A549 (cell line): Measurements from ENCODE around the gene BABAM2. TPM values are rescaled to one million over a fixed set of nuclear protein-coding genes. Genes with fewer than 3 reads are reported as not detected.

Experiments
- ATAC-seq, 2 experiments: fragments of 200-7000 bp in 1 of 2; fragments of >200 bp in 1 of 2; cut with Nextera tagmentation in 1 of 2; cut with Tn5 transposase in 1 of 2; 3 replicates each; pipeline versions ENCODE4 v1.8.0 to v1.9.1; 2018 to 2020; ENCODE audit warnings: mild to moderate bottlenecking in 1 of 2, moderate library complexity in 1 of 2
- CTCF ChIA-PET: fragments of 300-600 bp; sonication (Branson Sonifier 250); formaldehyde crosslinking; extraction: SDS; loops from one replicate; lab custom pipeline; 2021; ENCODE audit warnings: antibody characterized with exemption, inconsistent platforms; lab: Yijun Ruan, JAX
- POLR2A ChIA-PET: fragments of 350-600 bp; formaldehyde crosslinking; extraction: SDS; loops from one replicate; lab custom pipeline; 2021; ENCODE audit warnings: antibody characterized with exemption, inconsistent platforms; lab: Yijun Ruan, JAX
- DNase-seq, 2 experiments: peaks; one replicate each; pipeline versions ENCODE4 v3.0.0 to v3.0.0-alpha.2; 2011 to 2016; ENCODE audit warnings: low read depth in 1 of 2, low spot score in 1 of 2
- FAIRE-seq: peaks from 2 replicates; lab custom pipeline; 2011; peaks lifted over from hg19 to GRCh38; lab: Jason Lieb, UNC
- H3K27ac ChIP-seq, 2 experiments: fragments of >200 bp; sonication (Bioruptor Twin); formaldehyde crosslinking; 3 replicates each; pipeline ENCODE4 v1.5.1; 2016 to 2017
- H3K4me1 ChIP-seq: fragments of >200 bp; sonication (Bioruptor Twin); formaldehyde crosslinking; 3 replicates; pipeline ENCODE4 v1.6.1; 2016
- H3K4me2 ChIP-seq: fragments of >200 bp; sonication (Bioruptor Twin); formaldehyde crosslinking; 3 replicates; pipeline ENCODE4 v1.6.1; 2016
- H3K4me3 ChIP-seq: fragments of >200 bp; sonication (Bioruptor Twin); formaldehyde crosslinking; 3 replicates; pipeline ENCODE4 v1.5.1; 2016
- H3K9me3 ChIP-seq: fragments of >200 bp; sonication (Bioruptor Twin); formaldehyde crosslinking; 3 replicates; pipeline ENCODE4 v1.6.1; 2016
- CEBPB ChIP-seq, 2 experiments: fragments of >200 bp in 1 of 2; sonication (Bioruptor Twin) in 1 of 2; formaldehyde crosslinking in 1 of 2; IDR thresholded peaks; 2 replicates each; pipeline ENCODE4 v1.6.1; 2012 to 2016
- CTCF ChIP-seq: fragments of >200 bp; sonication (Bioruptor Twin); formaldehyde crosslinking; IDR thresholded peaks from 3 replicates; pipeline ENCODE4 v1.5.1; 2016
- EHMT2 ChIP-seq: fragments of 200-600 bp; sonication (generic); IDR thresholded peaks from 2 replicates; pipeline ENCODE4 v1.6.1; 2016; ENCODE audit warnings: antibody characterized with exemption, low read depth, mild to moderate bottlenecking, moderate library complexity
- ELK1 ChIP-seq: fragments of 150-350 bp; IDR thresholded peaks from 2 replicates; pipeline ENCODE4 v1.6.1; 2014; ENCODE audit warnings: low read depth, mild to moderate bottlenecking, low read length
- EP300 ChIP-seq, 2 experiments: fragments of >200 bp; sonication (Bioruptor Twin); formaldehyde crosslinking; IDR thresholded peaks; 2 replicates in 1 of 2; 3 replicates in 1 of 2; pipeline ENCODE4 v1.6.1; 2016 to 2017
- FOSB ChIP-seq: fragments of 250-450 bp; sonication (Bioruptor Pico); IDR thresholded peaks from 2 replicates; pipeline ENCODE4 v1.5.0; 2020; ENCODE audit warnings: mild to moderate bottlenecking, moderate library complexity
- FOSL2 ChIP-seq, 2 experiments: fragments of 450-650 bp in 1 of 2; fragments of >200 bp in 1 of 2; sonication (Bioruptor Twin) in 1 of 2; formaldehyde crosslinking; IDR thresholded peaks; 2 replicates each; pipeline versions ENCODE4 v1.5.0 to v1.6.1; 2016 to 2020; ENCODE audit warnings: mild to moderate bottlenecking in 1 of 2, moderate library complexity in 1 of 2
- GATA3 ChIP-seq: IDR thresholded peaks from 2 replicates; pipeline ENCODE4 v1.6.1; 2012; ENCODE audit warnings: borderline replicate concordance
- HES2 ChIP-seq: fragments of >200 bp; sonication (Bioruptor Twin); formaldehyde crosslinking; IDR thresholded peaks from 2 replicates; pipeline ENCODE4 v1.6.1; 2016
- HOXA7 ChIP-seq: fragments of 250-450 bp; sonication (Bioruptor Pico); IDR thresholded peaks from 2 replicates; pipeline ENCODE4 v1.5.0; 2020; ENCODE audit warnings: mild to moderate bottlenecking, moderate library complexity
- JUNB ChIP-seq: fragments of >200 bp; sonication (Bioruptor Twin); formaldehyde crosslinking; IDR thresholded peaks from 2 replicates; pipeline ENCODE4 v1.6.1; 2016
- KDM5A ChIP-seq: fragments of 200-600 bp; sonication (generic); IDR thresholded peaks from 2 replicates; pipeline ENCODE4 v1.6.1; 2016; ENCODE audit warnings: antibody characterized with exemption, mild to moderate bottlenecking
- MAX ChIP-seq: IDR thresholded peaks from 2 replicates; pipeline ENCODE4 v1.6.1; 2012
- MAZ ChIP-seq: fragments of 150-350 bp; IDR thresholded peaks from 2 replicates; pipeline ENCODE4 v1.6.1; 2014; ENCODE audit warnings: antibody characterized with exemption, low read depth, low read length, borderline replicate concordance
- PHF8 ChIP-seq: fragments of 200-600 bp; sonication (generic); IDR thresholded peaks from 2 replicates; pipeline ENCODE4 v1.6.1; 2016; ENCODE audit warnings: low read depth, mild to moderate bottlenecking, antibody characterized with exemption, moderate library complexity, borderline replicate concordance
- POLR2A ChIP-seq: IDR thresholded peaks from 2 replicates; pipeline ENCODE4 v1.6.1; 2012; ENCODE audit warnings: mild to moderate bottlenecking, low read length
- RFX5 ChIP-seq: fragments of 450-650 bp; IDR thresholded peaks from 2 replicates; pipeline ENCODE4 v1.7.1; 2014; ENCODE audit warnings: antibody characterized with exemption, mild to moderate bottlenecking, moderate library complexity
- SREBF2 ChIP-seq: fragments of 450-650 bp; IDR thresholded peaks from 2 replicates; pipeline ENCODE4 v1.6.1; 2014; ENCODE audit warnings: mild to moderate bottlenecking, moderate library complexity
- TFCP2L1 ChIP-seq: fragments of 250-450 bp; sonication (Bioruptor Pico); IDR thresholded peaks from 2 replicates; pipeline ENCODE4 v1.5.0; 2021; ENCODE audit warnings: mild to moderate bottlenecking
- USF2 ChIP-seq: fragments of 450-650 bp; IDR thresholded peaks from 2 replicates; pipeline ENCODE4 v1.6.1; 2014; ENCODE audit warnings: antibody characterized with exemption
- ZC3H11A ChIP-seq: fragments of 450-650 bp; IDR thresholded peaks from 2 replicates; pipeline ENCODE4 v1.6.1; 2014; ENCODE audit warnings: antibody characterized with exemption, mild to moderate bottlenecking
- WGBS: methylation state at CpG from one replicate; pipeline ENCODE4 v1.1.6; 2017; ENCODE audit errors: missing lambda C conversion rate; 5-methylcytosine and 5-hydroxymethylcytosine counted together
- polyA plus RNA-seq, 4 experiments: library from polyadenylated mRNA; depleted of rRNA in 3 of 4; stranded (reverse); fragments of >200 nt; fragmentation: RNase III in 1 of 4; extraction: RNeasy Plus Mini Kit Qiagen cat#74134 plus additional on column Dnase treatment in 1 of 4; gene quantifications; 2 replicates in 3 of 4; 3 replicates in 1 of 4; pipeline ENCODE4 v1.2.3, GENCODE V29; 2011 to 2017

BABAM2 gene
- polyA plus RNA-seq, 2 of the 4 experiments (the other 2 are of a cell fraction): 53.7 to 78.4 TPM

- ATAC-seq: no peak; a peak in 2 of 6 replicates
These were observed 281.8 kb downstream of the BABAM2 start for GRCh38 chr2:28172114-28172898.

GRCh38 chr2:28173377-28173776, 282.8 kb downstream of the BABAM2 start:
- TF ChIP-seq TFCP2L1: no peak
- TF ChIP-seq EP300 (IDR thresholded peaks at IDR 0.05): no peak
- no peak for TF ChIP-seq POLR2A
- no peak for TF ChIP-seq HES2
- no peak for TF ChIP-seq FOSL2 (IDR thresholded peaks at IDR 0.05)
- TF ChIP-seq FOSL2 (CRISPR knock-in tag; IDR thresholded peaks at IDR 0.05): no peak
- TF ChIP-seq KDM5A: no peak
- H3K4me2 ChIP-seq: no peak overlapping the region
- ChIA-PET POLR2A (no interaction called here), CTCF (no interaction called here)
- FAIRE-seq: no peak
- no peak for ATAC-seq
- peaks cover 26% of the 10 kb centered on the region for H3K9me3 ChIP-seq
- no peak for DNase-seq
- H3K27ac ChIP-seq: peak overlapping the region; percentile 53 to 78; a peak in 4 of 6 replicates
- WGBS: 90% methylated on average over 8 of the region's 8 CpGs
- no peak overlapping the region for H3K4me3 ChIP-seq
- peaks cover 17% of the 10 kb centered on the region for H3K4me1 ChIP-seq

More at GRCh38 chr2:28172114-28172898, 281.8 kb downstream of the BABAM2 start:
- POLR2A ChIA-PET: no interaction called here
- Histone ChIP-seq H3K4me2 (0 out of 3 replicates have a peak overlapping the region, but pooled peaks have one; percentile 2), H3K9me3 (peaks cover 17% of the 10 kb centered on the region), H3K4me3 (no peak overlapping the region), H3K4me1 (peaks cover 27% of the 10 kb centered on the region), H3K27ac (peak overlapping the region; percentile 53 to 78)
- TF ChIP-seq ELK1 (no peak), PHF8 (no peak), MAX (no peak)
- FAIRE-seq (no peak), DNase-seq (no peak)
- 89% methylated on average over 9 of the region's 9 CpGs for WGBS
- CTCF ChIA-PET: interaction anchor here (0.6 kb wide), 1 partner anchor 1766 kb away, joined by 3 read pairs; no protein-coding TSS in a partner anchor

GRCh38 chr2:28174211-28174610, 283.7 kb downstream of the BABAM2 start:
- CTCF ChIA-PET: no interaction called here

More at GRCh38 chr2:28174211-28174610, 283.7 kb downstream of the BABAM2 start:
- peaks cover 29% of the 10 kb centered on the region for H3K9me3 ChIP-seq
- POLR2A ChIA-PET: no interaction called here
- H3K27ac ChIP-seq: peak overlapping the region in 1 of 2 experiments; percentile 51; a peak in 2 of 6 replicates
- H3K4me3 ChIP-seq: no peak overlapping the region
- H3K4me1 ChIP-seq: peaks cover 17% of the 10 kb centered on the region
- FAIRE-seq (no peak), ATAC-seq (no peak), DNase-seq (no peak)
- no peak overlapping the region for H3K4me2 ChIP-seq
- TF ChIP-seq CEBPB (IDR thresholded peaks at IDR 0.05) (no peak), RFX5 (no peak), FOSB (CRISPR knock-in tag) (no peak), JUNB (no peak), TFCP2L1 (no peak), USF2 (no peak), CTCF (no peak), ZC3H11A (no peak), EP300 (IDR thresholded peaks at IDR 0.05) (no peak), SREBF2 (no peak), EHMT2 (no peak), MAZ (no peak), GATA3 (no peak), HOXA7 (CRISPR knock-in tag) (no peak)
- 93% methylated on average over 4 of the region's 4 CpGs for WGBS
